Globus pallidus (tissue), 1 donor: ENCODE measurements around the gene NXT1.
A peak's percentile ranks its signal among the peaks of the same experiment; 100 is the strongest.
"Not testable (repeated sequence)": the region's sequence is repeated elsewhere in the genome, so short reads cannot be mapped to it uniquely, and the experiment has no call there.

Experiments
- DNase-seq: peaks from one replicate; pipeline ENCODE4 v3.0.0-alpha.2; 2015; ENCODE audit warnings: low spot score

Gene NXT1

GRCh38 chr20:23331450-23332350 lies 18.9 kb upstream of the NXT1 start:
- no peak for DNase-seq

- DNase-seq: no peak
These were observed 18.1 kb upstream of the NXT1 start for GRCh38 chr20:23332467-23332866.

- DNase-seq: no peak
These were observed 16.5 kb upstream of the NXT1 start for GRCh38 chr20:23334111-23334510.

GRCh38 chr20:23335521-23335920 lies 15.1 kb upstream of the NXT1 start:
- DNase-seq: no peak

GRCh38 chr20:23336476-23336875 lies 14.1 kb upstream of the NXT1 start:
- DNase-seq: no peak

GRCh38 chr20:23337312-23337711 lies 13.3 kb upstream of the NXT1 start:
- no peak for DNase-seq

- no peak for DNase-seq
These were observed 10.6 kb upstream of the NXT1 start for GRCh38 chr20:23339986-23340385.

- DNase-seq: no peak
These were observed 10.1 kb upstream of the NXT1 start for GRCh38 chr20:23340524-23340923.

GRCh38 chr20:23341073-23341472 lies 9.5 kb upstream of the NXT1 start:
- DNase-seq: no peak

- DNase-seq: no peak
These were observed 7.0 kb upstream of the NXT1 start for GRCh38 chr20:23343590-23343989.

- DNase-seq: no peak
These were observed 6.3 kb upstream of the NXT1 start for GRCh38 chr20:23344336-23344735.

- DNase-seq: no peak
These were observed 4.6 kb upstream of the NXT1 start for GRCh38 chr20:23346002-23346401.

GRCh38 chr20:23347791-23348190 lies 2.8 kb upstream of the NXT1 start:
- DNase-seq: no peak

GRCh38 chr20:23348510-23348909 lies 2.1 kb upstream of the NXT1 start:
- DNase-seq: not testable (repeated sequence)

- no peak for DNase-seq
These were observed 1.0 kb upstream of the NXT1 start for GRCh38 chr20:23349338-23350195.

- DNase-seq: peak; percentile 49
These were observed 580 bp downstream of the NXT1 start for GRCh38 chr20:23350904-23351838.

- DNase-seq: no peak
These were observed 5.6 kb downstream of the NXT1 start for GRCh38 chr20:23356203-23356602.

GRCh38 chr20:23357767-23358562 lies 7.4 kb downstream of the NXT1 start:
- DNase-seq: peak; percentile 97

- DNase-seq: no peak
These were observed 7.9 kb downstream of the NXT1 start for GRCh38 chr20:23358563-23358906.

- DNase-seq: no peak
These were observed 8.5 kb downstream of the NXT1 start for GRCh38 chr20:23358923-23359593.

- no peak for DNase-seq
These were observed 9.9 kb downstream of the NXT1 start for GRCh38 chr20:23360531-23360930.
